K562 (cell line): Measurements from ENCODE around the gene PHTF2.

Experiments
- EP300 ChIP-seq: IDR thresholded peaks from 2 replicates; pipeline ENCODE4 v1.6.1; 2012; ENCODE audit warnings: low read length, improper control_type of control experiment
- TF ChIP-seq, protein P1 (sequence below), 2 experiments: fragments of 450-650 bp; formaldehyde crosslinking in 1 of 2; IDR thresholded peaks; 2 replicates each; pipeline versions ENCODE4 v1.4.0 to v1.6.1; 2014 to 2020; ENCODE audit warnings: mild to moderate bottlenecking in 2 of 2, borderline replicate concordance in 1 of 2, low read depth in 1 of 2

DNA sequence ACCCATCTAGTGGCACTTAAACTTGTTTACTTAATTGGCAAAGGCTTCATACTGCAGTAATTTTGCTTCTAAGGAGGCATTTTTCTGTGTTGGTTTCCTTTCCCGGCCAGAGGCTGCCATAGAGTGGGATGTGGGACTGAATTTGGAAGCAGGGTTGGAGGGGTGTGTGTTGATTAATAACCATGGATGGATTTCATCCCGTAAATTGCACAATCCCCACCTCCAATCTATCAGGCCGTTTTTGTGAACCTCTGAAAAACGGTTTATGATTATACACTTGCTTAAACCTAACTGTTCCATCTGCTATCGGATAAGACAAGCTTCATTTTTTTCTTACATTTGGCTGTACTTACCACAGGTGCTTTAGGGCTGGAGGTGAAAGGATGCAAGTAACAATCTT is 1.6 kb upstream of the PHTF2 start:
- TF ChIP-seq EP300, result no peak
- TF ChIP-seq, protein P1, sequence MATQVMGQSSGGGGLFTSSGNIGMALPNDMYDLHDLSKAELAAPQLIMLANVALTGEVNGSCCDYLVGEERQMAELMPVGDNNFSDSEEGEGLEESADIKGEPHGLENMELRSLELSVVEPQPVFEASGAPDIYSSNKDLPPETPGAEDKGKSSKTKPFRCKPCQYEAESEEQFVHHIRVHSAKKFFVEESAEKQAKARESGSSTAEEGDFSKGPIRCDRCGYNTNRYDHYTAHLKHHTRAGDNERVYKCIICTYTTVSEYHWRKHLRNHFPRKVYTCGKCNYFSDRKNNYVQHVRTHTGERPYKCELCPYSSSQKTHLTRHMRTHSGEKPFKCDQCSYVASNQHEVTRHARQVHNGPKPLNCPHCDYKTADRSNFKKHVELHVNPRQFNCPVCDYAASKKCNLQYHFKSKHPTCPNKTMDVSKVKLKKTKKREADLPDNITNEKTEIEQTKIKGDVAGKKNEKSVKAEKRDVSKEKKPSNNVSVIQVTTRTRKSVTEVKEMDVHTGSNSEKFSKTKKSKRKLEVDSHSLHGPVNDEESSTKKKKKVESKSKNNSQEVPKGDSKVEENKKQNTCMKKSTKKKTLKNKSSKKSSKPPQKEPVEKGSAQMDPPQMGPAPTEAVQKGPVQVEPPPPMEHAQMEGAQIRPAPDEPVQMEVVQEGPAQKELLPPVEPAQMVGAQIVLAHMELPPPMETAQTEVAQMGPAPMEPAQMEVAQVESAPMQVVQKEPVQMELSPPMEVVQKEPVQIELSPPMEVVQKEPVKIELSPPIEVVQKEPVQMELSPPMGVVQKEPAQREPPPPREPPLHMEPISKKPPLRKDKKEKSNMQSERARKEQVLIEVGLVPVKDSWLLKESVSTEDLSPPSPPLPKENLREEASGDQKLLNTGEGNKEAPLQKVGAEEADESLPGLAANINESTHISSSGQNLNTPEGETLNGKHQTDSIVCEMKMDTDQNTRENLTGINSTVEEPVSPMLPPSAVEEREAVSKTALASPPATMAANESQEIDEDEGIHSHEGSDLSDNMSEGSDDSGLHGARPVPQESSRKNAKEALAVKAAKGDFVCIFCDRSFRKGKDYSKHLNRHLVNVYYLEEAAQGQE (IDR thresholded peaks at IDR 0.05; ENCODE audit: borderline replicate concordance), result no peak
- TF ChIP-seq, protein P1 (CRISPR knock-in tag; IDR thresholded peaks at IDR 0.05; ENCODE audit: low read depth), result no peak
